Psoas muscle (tissue), 8 donors: ENCODE data around the gene MEF2A. TPM values are rescaled to one million over a fixed set of nuclear protein-coding genes. Genes with fewer than 3 reads are reported as not detected.
"Not testable (repeated sequence)": the region's sequence is repeated elsewhere in the genome, so short reads cannot be mapped to it uniquely, and the experiment has no call there.

Experiments
- ATAC-seq, 4 donors: fragments of 200-7000 bp; cut with Tn5 transposase; one replicate each; pipeline ENCODE4 v1.9.1; 2020; ENCODE audit warnings: moderate library complexity in 3 of 4, mild to moderate bottlenecking in 2 of 4
- DNase-seq, 2 donors: peaks; one replicate each; pipeline ENCODE4 v3.0.0-alpha.2; 2020
- H3K27ac ChIP-seq: fragments of 200-600 bp; one replicate; pipeline ENCODE4 v1.8.0; 2022
- H3K27me3 ChIP-seq, 3 donors: fragments of 200-600 bp in 1 of 3; one replicate each; pipeline versions ENCODE4 v1.6.1 to v1.8.0; 2013 to 2022; ENCODE audit warnings: low read length in 2 of 3, mild to moderate bottlenecking in 2 of 3, moderate library complexity in 1 of 3; ENCODE audit not compliant: insufficient read depth in 3 of 3
- H3K36me3 ChIP-seq, 2 donors: fragments of 200-600 bp in 1 of 2; one replicate each; pipeline versions ENCODE4 v1.6.1 to v1.8.0; 2013 to 2022; ENCODE audit warnings: low read depth in 1 of 2, mild to moderate bottlenecking in 1 of 2, moderate library complexity in 1 of 2; ENCODE audit not compliant: insufficient read depth in 1 of 2
- H3K4me1 ChIP-seq: fragments of 200-600 bp; one replicate; pipeline ENCODE4 v1.8.0; 2022
- H3K4me3 ChIP-seq: fragments of 200-600 bp; one replicate; pipeline ENCODE4 v1.8.0; 2022; ENCODE audit warnings: mild to moderate bottlenecking
- H3K9me3 ChIP-seq: fragments of 200-600 bp; one replicate; pipeline ENCODE4 v1.8.0; 2022
- CTCF ChIP-seq: fragments of 200-600 bp; IDR thresholded peaks from one replicate; pipeline ENCODE4 v1.8.0; 2022; ENCODE audit warnings: antibody characterized with exemption
- WGBS, 3 donors: extraction: QIAGEN DNeasy Blood & Tissue Kit; methylation state at CpG; one replicate each; pipeline versions ENCODE4 v1.1.6 to v1.1.7; 2013; 5-methylcytosine and 5-hydroxymethylcytosine counted together
- intact Hi-C, 2 donors: fragments of 100-400 bp; cut with DNase I; formaldehyde crosslinking; loops; one replicate each; pipeline versions ENCODE4 v1.11.0 to v1.14.2; 2022
- polyA plus RNA-seq, 3 donors: library from polyadenylated mRNA; stranded (reverse); fragments of 200-250 nt; gene quantifications; one replicate each; pipeline ENCODE4 v1.2.3, GENCODE V29; 2013
- total RNA-seq, 4 donors: library from RNA; stranded (reverse); fragmentation: NEBNext Ultra II Directional in 2 of 4; extraction: Animal tissue kit (Norgen Biotek cat#: 25700) in 2 of 4; gene quantifications; one replicate each; pipeline versions ENCODE4 v1.2.1 to v1.2.4, GENCODE V29; 2021 to 2023
- donor health status: healthy with polysubstance abuse.
- donor health status: DM: no; HTN: no; CAD: no; lungs with moderate emphysema.
- donor health status: Bipolar disorder and iron deficiency.
- donor health status: healthy.
- donor health status: DM: yes; HTN: yes; CAD: no.
- donor health status: DM: no; HTN: no; CAD: no.
- donor health status: DM: no; HTN: no; CAD: no.
- donor health status: DM: yes; HTN: yes; CAD: no.

Gene MEF2A
- total and polyA plus RNA-seq, 7 donors = 17.1 to 92.6 (median 63.9) TPM

- Histone ChIP-seq H3K9me3 (no peaks in the 10 kb centered on the region), H3K4me1 (peaks cover 25% of the 10 kb centered on the region), H3K36me3 (peaks cover 0 to 27% of the 10 kb centered on the region in 2 donors), H3K27ac (peak within 1 kb of the TSS; percentile 94), H3K27me3 (no peaks in the 10 kb centered on the region), H3K4me3 (peak within 1 kb of the TSS; percentile 98)
- 11 to 22% (median 11%) methylated on average over 38 to 69 of the region's 69 CpGs for WGBS, 3 donors
- DNase-seq = peak; percentile 99
- intact Hi-C loops = no loop called here
- peak; percentile 97 to 99 (median 98) for ATAC-seq
- TF ChIP-seq CTCF = no peak
Measured at GRCh38 chr15:99733268-99734039, 167.7 kb downstream of the MEF2A start, which contains the start of gene LYSMD4. LYSMD4 (minus strand) TSS chr15:99733437; CDS start chr15:99731999, 1,438 bp downstream.

- H3K27me3 ChIP-seq, H3K9me3 ChIP-seq, ATAC-seq, intact Hi-C loops, DNase-seq: not testable (repeated sequence)
- Histone ChIP-seq H3K36me3 (peaks cover 0 to 22% of the 10 kb centered on the region in 2 donors), H3K4me1 (peaks cover 19% of the 10 kb centered on the region), H3K27ac (peak overlapping the region; percentile 94), H3K4me3 (peak overlapping the region; percentile 98)
- 94 to 97% (median 95%) methylated on average over 13 of the region's 13 CpGs for WGBS, 3 donors
Measured at GRCh38 chr15:99734040-99734291, 168.2 kb downstream of the MEF2A start.

GRCh38 chr15:99734575-99734974 lies 168.8 kb downstream of the MEF2A start:
- WGBS, 3 donors = 86 to 100% (median 90%) methylated on average over 1 of the region's 1 CpG

GRCh38 chr15:99735868-99736267 lies 170.1 kb downstream of the MEF2A start:
- no peak overlapping the region for H3K4me3 ChIP-seq
- intact Hi-C loops = no loop called here
- no peaks in the 10 kb centered on the region for H3K27me3 ChIP-seq
- 34 to 45% (median 36%) methylated on average over 4 of the region's 4 CpGs for WGBS, 3 donors
- peaks cover 5% of the 10 kb centered on the region for H3K4me1 ChIP-seq
- no peak for ATAC-seq
- peaks cover 0 to 9% of the 10 kb centered on the region in 2 donors for H3K36me3 ChIP-seq
- H3K9me3 ChIP-seq = no peaks in the 10 kb centered on the region
- DNase-seq = no peak
- H3K27ac ChIP-seq = no peak overlapping the region
- TF ChIP-seq CTCF = no peak

More at GRCh38 chr15:99734575-99734974, 168.8 kb downstream of the MEF2A start:
- Histone ChIP-seq H3K27ac (no peak overlapping the region), H3K4me3 (no peak overlapping the region), H3K27me3 (no peaks in the 10 kb centered on the region), H3K4me1 (peaks cover 13% of the 10 kb centered on the region), H3K9me3 (no peaks in the 10 kb centered on the region), H3K36me3 (peaks cover 0 to 16% of the 10 kb centered on the region in 2 donors)
- no peak for TF ChIP-seq CTCF
- DNase-seq = no peak
- intact Hi-C loops = no loop called here
- no peak for ATAC-seq

- intact Hi-C loops = no loop called here
- Histone ChIP-seq H3K36me3 (peaks cover 0 to under 1% of the 10 kb centered on the region in 2 donors), H3K4me3 (no peak overlapping the region), H3K27ac (no peak overlapping the region), H3K27me3 (no peaks in the 10 kb centered on the region), H3K4me1 (peaks cover 2% of the 10 kb centered on the region), H3K9me3 (no peaks in the 10 kb centered on the region)
- TF ChIP-seq CTCF = no peak
- DNase-seq (no peak), ATAC-seq (no peak)
- 59 to 71% (median 61%) methylated on average over 2 of the region's 2 CpGs for WGBS, 3 donors
Measured at GRCh38 chr15:99736702-99737101, 170.9 kb downstream of the MEF2A start.
